ENCODE data around the gene MYEOV.

The MYEOV gene

DNA sequence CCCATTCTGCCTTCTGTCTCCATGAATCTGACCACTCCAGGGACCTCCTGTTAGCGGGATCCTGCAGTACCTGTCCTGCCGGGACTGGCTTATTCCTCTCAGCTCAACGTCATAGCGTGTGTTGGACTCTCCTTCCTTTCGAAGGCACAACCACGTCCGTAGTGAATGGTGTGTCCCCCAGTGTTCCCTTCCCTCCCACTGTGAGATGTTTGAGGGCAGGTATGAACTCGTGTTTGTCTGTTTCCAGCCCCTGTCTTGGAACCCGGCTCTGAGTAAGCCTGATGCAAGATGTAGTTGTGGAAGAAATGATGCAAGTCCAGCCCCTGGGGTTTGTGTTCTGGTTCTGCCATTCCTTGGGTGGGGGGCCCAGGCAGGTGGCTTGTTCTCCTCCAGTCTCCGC is 10.5 kb upstream of the MYEOV start:
- Histone ChIP-seq H3K27me3 (peaks cover 0 to 3% of the 10 kb centered on the region in 2 donors), H3K4me1 (peaks cover 0 to 6% (median 0%) of the 10 kb centered on the region in 4 donors), H3K9me3 (no peaks in the 10 kb centered on the region), H3K4me3 (no peak overlapping the region), H3K27ac (no peak overlapping the region), H3K36me3 (no peaks in the 10 kb centered on the region)
- TF ChIP-seq, protein P1, sequence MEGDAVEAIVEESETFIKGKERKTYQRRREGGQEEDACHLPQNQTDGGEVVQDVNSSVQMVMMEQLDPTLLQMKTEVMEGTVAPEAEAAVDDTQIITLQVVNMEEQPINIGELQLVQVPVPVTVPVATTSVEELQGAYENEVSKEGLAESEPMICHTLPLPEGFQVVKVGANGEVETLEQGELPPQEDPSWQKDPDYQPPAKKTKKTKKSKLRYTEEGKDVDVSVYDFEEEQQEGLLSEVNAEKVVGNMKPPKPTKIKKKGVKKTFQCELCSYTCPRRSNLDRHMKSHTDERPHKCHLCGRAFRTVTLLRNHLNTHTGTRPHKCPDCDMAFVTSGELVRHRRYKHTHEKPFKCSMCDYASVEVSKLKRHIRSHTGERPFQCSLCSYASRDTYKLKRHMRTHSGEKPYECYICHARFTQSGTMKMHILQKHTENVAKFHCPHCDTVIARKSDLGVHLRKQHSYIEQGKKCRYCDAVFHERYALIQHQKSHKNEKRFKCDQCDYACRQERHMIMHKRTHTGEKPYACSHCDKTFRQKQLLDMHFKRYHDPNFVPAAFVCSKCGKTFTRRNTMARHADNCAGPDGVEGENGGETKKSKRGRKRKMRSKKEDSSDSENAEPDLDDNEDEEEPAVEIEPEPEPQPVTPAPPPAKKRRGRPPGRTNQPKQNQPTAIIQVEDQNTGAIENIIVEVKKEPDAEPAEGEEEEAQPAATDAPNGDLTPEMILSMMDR (IDR thresholded peaks at IDR 0.05), result no peak
- no peak for DNase-seq
- intact Hi-C loops (cut with DNase I; ENCODE audit: low total_unique reads), result no loop called here

DNA sequence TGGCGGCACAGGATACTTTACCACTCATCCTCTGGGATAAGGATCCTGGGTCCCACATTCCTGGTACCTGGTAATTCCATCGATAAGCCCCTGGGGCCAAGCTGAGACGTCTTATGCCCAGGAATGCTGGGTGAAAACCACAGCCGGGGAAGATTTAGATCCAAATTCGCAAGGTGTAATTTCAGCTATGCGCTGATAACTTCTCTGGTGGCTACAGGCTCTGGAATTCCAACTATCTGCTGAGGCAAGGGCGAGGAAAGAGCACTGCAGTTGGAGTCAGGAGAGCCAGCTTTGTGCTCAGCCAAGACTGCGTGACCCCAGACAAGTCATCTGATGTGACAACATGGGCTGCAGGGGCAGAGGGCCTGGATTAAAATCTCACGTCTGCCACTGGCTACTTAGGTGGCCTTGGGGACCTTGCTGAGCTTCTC is 9.9 kb upstream of the MYEOV start:
- no peaks in the 10 kb centered on the region for H3K36me3 ChIP-seq
- H3K4me1 ChIP-seq, result peaks cover 0 to 6% (median 0%) of the 10 kb centered on the region in 4 donors
- DNase-seq, result no peak
- no peak overlapping the region for H3K4me3 ChIP-seq
- no peak overlapping the region for H3K27ac ChIP-seq
- intact Hi-C loops (cut with DNase I; ENCODE audit: low total_unique reads), result no loop called here
- TF ChIP-seq, protein P1 (IDR thresholded peaks at IDR 0.05), result no peak
- H3K27me3 ChIP-seq, result peaks cover 0 to 3% of the 10 kb centered on the region in 2 donors
- H3K9me3 ChIP-seq, result no peaks in the 10 kb centered on the region

DNA sequence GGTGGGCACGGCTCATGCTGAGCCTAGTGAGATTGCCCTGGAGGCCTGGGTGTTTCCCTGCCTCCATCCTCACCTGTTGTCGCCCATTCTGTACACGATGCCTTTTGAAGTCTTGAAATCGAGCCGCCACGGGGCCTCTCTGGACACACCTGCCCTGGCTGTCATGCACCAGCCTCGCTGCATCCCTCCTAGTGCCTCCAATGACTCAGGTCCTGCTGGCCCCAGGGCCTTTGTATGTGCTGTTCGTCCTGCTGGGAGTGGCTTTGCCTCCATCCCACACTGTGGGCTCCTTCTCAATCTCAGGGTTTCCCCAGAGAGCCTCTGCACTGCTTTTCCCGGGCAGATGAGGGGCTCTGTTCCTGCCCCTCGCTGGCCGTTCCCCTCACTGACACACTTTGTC is 8.9 kb upstream of the MYEOV start:
- H3K4me3 ChIP-seq, result no peak overlapping the region
- peaks cover 0 to 6% (median 0%) of the 10 kb centered on the region in 4 donors for H3K4me1 ChIP-seq
- no peaks in the 10 kb centered on the region for H3K36me3 ChIP-seq
- DNase-seq, result no peak
- H3K9me3 ChIP-seq, result no peaks in the 10 kb centered on the region
- no peak overlapping the region for H3K27ac ChIP-seq
- H3K27me3 ChIP-seq, result peaks cover 0 to 3% of the 10 kb centered on the region in 2 donors
- intact Hi-C loops (cut with DNase I; ENCODE audit: low total_unique reads), result no loop called here
- TF ChIP-seq, protein P1 (IDR thresholded peaks at IDR 0.05), result no peak

DNA sequence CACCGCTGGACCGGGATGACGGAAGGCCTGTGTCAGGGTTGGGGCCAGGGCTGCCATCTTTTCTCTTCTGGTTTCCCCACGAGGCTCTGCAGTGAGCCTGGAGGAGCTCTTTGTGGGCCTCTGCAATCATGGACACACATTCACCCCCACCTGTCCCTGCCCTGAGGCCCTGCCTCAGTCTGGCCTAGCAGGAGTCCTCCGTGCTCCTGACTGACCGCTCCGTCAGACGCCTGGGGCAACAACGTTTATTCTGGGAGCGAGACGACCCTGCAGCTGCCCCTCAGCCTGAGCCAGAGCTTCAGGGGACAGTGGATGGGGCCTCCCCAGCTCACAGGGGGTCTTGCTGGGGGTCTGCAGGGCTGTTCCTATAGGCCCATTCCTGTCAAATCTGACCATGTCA is 8.2 kb upstream of the MYEOV start:
- Histone ChIP-seq H3K27ac (no peak overlapping the region), H3K36me3 (no peaks in the 10 kb centered on the region), H3K27me3 (peaks cover 0 to 3% of the 10 kb centered on the region in 2 donors), H3K4me3 (no peak overlapping the region), H3K4me1 (peaks cover 0 to 6% (median 0%) of the 10 kb centered on the region in 4 donors), H3K9me3 (no peaks in the 10 kb centered on the region)
- no peak for DNase-seq
- TF ChIP-seq, protein P1 (IDR thresholded peaks at IDR 0.05), result no peak
- intact Hi-C loops (cut with DNase I; ENCODE audit: low total_unique reads), result no loop called here

DNA sequence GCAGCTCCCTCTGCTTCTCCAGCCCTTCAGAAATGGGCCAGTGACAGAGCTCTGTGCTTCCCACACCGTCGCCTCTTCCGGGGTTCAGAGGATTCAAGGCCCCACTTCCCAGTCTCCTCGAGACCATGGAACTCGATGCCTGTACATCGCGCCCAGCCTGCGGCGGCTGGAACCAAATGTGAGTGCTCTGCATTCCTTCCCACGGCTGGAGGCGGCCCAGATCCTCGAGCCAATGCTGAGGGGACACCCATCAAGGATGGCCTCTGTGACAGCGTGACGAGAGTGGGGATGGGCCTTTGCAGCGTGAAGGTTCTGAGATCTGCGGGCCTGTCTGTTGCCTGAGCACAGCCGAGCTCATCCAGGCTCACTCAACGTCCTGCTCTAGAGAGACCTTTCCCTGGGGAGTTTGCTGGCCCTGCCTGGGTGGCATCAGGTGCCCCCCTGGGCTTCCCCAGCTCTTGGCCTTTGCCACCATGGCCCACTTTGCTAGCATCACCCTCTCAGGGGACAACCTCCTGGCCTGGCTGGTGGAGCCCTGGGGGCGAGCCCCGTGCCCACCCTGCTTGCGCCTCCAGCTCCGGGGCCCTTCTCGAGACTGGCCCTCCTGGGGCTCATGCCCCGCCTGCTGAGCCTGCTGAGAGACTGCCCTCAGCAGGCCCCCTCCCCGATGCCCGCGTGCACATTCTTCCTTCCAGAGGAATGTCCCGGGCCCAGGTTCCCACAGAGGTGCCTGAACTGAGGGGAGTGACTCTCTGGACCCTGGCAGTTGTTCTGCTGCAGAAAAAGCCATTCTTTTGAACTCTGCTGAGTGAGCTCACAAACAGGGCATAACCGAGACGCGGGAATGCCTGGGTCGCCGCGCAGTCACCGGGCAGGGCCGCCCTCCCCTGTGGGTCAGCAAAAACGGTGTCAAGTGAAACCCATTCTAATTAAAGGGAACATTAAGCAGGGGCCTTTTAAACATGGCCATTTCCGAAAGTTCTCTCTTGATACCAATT is 7.3 kb upstream of the MYEOV start:
- no peak for DNase-seq

More for the DNA sequence above, 7.3 kb upstream of the MYEOV start:
- intact Hi-C loops (cut with DNase I; ENCODE audit: low total_unique reads), result no loop called here
- no peaks in the 10 kb centered on the region for H3K36me3 ChIP-seq
- H3K9me3 ChIP-seq, result no peaks in the 10 kb centered on the region
- TF ChIP-seq, protein P1 (IDR thresholded peaks at IDR 0.05), result no peak
- H3K27me3 ChIP-seq, result peaks cover 0 to 3% of the 10 kb centered on the region in 2 donors
- H3K27ac ChIP-seq, result no peak overlapping the region
- H3K4me1 ChIP-seq, result no peaks in the 10 kb centered on the region
- no peak overlapping the region for H3K4me3 ChIP-seq
